GM19467 (cell line): Measurements from ENCODE around the gene SGIP1.

Source experiments
- ATAC-seq: cut with Tn5 transposase; IDR thresholded peaks from one replicate; pipeline ENCODE4 v1.9.1; 2021; ENCODE audit warnings: mild to moderate bottlenecking, moderate library complexity; ENCODE audit not compliant: unreplicated experiment

SGIP1 gene

DNA sequence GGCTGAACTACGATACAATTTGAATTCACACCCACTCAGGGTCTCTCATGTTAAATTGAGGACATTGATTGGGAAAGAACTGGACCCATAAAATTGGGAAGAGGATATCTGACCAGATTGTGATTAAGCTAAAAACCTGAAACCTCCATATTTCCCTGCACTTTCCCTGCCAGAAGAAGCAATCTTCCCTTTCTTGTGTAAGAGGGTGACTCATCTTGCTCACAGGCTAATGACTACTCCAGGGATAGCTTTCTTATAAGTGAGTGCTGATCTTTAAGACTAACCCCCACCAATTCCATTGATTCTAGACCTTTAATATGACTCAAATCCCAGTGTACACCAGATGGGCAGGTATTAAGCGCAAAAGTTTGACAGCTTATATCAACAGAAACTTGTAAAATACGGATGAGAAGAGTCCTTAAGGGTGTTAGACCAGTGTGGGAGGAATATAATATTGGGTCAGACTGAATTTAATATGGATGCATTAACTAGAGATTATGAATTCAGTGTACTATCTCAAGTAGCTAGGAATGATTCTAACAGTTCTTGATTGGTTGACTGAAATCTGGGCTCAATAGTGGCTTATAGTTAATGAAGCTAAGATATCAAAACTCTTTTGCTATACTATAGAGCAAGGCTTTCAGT is 12.1 kb upstream of the SGIP1 start:
- no peak for ATAC-seq

DNA sequence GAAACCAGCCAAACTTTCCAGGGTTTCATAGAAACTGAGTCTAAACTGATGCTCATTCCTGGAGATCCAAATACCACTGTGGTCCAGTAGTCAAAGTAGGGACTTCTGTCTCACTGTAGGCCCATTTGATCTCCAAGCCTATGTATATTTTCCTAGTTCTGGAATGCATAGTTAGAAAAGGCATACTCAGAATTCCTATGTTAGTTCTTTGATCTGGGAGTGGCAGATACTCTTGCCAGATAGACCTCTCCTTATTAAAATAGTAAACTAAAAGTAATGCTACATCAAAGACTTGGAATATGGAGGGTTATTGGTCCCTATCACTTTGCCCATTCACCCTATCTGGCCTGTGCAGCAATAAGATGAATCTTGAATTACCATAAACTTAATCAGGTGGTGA is 10.4 kb upstream of the SGIP1 start:
- ATAC-seq: no peak

DNA sequence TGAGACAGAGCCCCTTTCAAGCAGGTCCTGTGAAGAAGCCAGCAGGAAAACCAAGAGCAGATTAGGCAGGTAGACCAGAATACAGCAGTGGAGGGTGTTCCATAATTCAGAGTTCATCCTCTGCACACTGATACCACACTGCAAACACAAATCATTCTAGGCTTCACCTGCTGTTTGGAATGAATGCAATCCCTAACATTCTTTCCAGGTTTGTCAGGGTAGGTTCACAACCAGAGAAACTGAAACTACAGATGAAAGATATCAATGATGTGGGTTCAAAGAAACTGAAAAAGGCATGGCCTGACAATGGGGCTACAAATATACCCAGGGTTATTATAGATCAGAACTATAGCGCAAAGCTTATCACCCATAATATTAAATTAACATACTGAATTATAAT is 8.9 kb upstream of the SGIP1 start:
- ATAC-seq: no peak

DNA sequence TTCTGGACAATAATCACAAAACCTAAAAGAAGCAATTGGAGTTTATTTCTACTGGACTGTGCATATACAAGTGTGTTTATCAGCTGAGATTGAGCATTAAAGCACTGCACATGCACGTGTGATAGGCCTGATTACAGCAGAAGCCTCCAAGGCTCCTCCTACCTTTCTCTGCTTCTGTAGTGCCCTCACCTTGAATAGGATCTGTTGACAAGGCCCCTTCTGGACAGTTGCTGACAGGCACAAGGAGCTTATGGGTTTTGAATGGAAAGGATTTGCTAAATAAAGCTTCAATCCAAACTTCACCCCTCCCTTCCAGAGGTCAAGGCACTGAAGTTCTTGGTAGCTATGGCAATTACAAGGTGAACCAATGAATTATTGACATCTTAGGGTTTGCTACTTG is 7.9 kb upstream of the SGIP1 start:
- no peak for ATAC-seq

DNA sequence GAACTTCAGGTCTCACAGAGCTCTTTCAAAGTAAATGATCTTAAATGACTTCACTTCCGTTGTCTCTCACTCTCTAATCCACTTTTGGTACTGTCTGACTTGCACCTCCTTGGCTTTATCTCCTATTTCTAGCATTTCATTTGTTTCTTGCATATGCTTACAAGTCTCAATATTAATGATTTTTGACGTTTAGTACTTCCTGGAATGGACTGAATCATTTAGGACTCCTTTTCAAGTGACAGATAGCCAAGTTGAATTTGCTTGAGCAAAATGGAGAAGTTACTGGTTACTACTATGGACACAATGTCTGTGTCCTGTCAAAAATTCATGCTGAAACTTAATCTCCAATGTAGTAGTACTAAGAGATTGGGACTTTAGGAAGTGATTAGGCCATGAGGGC is 7.0 kb upstream of the SGIP1 start:
- no peak for ATAC-seq

DNA sequence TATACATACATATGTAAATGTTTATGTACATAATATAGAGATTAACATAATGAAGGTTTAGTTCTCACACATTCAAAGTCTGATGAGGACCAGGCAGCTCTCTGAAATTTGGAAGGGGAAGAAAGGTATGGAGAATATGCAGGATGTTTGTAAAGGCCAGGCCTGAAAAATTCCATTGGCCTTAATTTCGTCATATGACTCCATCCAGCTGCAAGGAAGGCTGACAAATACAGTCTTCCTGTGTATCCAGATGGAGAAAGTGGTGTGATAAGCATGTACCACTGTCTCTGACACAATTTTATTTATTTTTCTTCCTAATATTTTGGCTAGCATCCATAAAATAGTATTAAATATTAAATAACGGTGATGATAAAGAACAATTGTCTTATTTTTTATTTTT is 6.3 kb upstream of the SGIP1 start:
- ATAC-seq: no peak

DNA sequence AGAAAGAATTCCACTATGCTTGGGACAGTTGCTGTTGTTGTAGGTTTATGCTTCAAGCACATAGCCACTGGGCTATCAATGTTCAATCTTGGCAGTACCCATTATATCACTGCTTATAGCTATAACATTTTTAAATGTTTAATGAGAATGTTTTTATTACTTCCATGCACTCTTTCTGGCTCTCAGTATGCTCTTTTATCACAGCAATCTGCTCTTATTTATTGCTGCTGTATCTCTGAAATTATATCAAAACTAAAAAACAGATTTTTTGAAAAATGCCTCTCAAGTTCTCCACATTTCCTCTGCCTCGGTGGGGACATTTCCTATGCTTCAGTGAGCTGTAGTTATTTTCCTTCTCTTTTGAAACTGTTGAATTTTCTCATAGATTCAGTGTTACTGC is 5.4 kb upstream of the SGIP1 start:
- no peak for ATAC-seq

- ATAC-seq: no peak
Observed at GRCh38 chr1:66532214-66532613, 1.7 kb upstream of the SGIP1 start.

DNA sequence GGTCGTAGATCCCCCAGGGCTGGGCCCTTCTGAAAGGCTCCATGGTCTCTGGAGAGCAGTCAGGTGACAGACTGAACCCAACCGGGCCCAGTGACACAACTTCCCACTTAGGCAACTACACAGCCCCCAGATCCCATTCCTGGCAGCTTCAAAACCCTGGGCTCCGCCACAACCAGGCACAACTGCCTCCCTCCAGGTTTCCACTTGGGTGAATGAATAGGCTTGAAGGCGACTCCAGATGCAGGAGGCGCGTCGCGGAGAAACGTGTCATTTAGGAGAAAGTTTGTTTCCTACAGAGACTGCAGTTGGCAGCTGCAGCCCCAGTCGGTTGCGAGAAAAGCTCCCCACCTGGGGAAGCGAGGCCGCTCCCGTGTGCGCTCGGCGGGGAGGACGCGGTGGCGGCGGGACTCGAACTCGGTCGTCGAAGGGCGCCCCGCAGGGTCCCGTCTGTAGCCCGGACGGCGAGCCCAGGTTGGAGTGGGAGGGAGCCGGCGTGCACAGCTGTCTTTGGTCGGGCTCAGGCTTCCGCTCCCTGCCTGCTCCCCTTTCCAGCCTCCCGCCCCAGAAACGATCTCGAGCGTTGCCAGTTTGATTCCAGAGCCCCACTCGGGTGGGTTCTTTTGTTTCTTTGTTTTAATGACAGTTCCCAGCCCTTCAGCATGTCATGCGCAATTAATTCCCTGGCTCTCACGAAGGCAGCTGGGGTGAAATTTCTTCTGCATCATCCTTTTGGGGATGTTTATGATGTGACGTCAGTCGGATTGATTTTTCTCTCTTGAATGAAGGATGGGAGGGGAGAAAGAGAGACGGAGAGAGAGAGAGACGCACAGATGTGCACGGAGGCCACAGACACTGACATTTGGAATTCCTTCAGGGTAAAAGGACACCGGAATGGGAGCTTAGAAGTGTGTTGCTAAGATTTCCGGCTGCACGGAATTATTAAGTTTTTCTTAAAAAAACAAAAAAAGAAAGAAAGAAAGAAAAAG is 862 bp upstream of the SGIP1 start:
- ATAC-seq: no peak

- ATAC-seq: no peak
Observed at GRCh38 chr1:66535061-66535460, 1.1 kb downstream of the SGIP1 start.

DNA sequence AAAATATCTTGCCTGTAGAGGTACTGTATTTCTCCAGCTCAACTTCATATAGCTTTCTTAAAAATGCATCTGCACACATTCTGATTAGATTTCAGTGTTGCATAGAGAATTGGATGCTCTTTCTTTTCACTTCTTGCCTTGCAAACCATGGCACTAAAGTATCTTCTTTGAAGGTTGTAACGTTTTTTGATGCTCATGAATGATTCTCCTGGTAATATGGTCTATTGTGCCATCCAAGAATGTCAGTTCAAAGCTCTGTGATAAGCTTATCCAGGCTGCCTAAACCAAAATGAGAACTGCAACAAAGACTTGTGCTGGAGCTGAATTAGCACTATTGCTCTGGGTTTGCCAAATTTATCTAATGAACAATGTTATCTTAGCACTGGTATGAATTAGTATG is 1.9 kb downstream of the SGIP1 start:
- no peak for ATAC-seq

- no peak for ATAC-seq
Observed at GRCh38 chr1:66537718-66538117, 3.8 kb downstream of the SGIP1 start.

DNA sequence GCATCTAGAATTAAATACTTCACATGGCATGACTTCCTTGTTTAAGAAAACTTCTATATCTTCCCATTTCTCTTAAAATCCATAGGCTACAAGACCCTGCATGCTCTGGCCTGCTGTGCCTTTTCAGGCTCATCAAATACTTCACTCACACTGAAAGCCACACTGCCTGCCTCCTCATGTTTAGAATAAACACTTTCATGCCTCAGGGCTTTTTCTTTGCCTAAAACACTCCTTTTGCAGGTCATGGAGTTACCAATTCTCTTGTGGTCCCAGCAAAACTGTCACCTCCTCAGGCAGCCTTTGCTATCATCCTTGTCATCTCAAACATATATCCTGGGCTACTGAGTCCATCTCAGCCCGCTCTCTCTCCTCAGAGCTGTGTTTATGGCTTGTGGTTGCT is 5.5 kb downstream of the SGIP1 start:
- ATAC-seq: no peak

GRCh38 chr1:66540434-66541032 is 6.6 kb downstream of the SGIP1 start:
- no peak for ATAC-seq

- no peak for ATAC-seq
Observed at GRCh38 chr1:66542314-66542713, 8.4 kb downstream of the SGIP1 start.

GRCh38 chr1:66542811-66543767 is 9.1 kb downstream of the SGIP1 start:
- ATAC-seq: no peak

DNA sequence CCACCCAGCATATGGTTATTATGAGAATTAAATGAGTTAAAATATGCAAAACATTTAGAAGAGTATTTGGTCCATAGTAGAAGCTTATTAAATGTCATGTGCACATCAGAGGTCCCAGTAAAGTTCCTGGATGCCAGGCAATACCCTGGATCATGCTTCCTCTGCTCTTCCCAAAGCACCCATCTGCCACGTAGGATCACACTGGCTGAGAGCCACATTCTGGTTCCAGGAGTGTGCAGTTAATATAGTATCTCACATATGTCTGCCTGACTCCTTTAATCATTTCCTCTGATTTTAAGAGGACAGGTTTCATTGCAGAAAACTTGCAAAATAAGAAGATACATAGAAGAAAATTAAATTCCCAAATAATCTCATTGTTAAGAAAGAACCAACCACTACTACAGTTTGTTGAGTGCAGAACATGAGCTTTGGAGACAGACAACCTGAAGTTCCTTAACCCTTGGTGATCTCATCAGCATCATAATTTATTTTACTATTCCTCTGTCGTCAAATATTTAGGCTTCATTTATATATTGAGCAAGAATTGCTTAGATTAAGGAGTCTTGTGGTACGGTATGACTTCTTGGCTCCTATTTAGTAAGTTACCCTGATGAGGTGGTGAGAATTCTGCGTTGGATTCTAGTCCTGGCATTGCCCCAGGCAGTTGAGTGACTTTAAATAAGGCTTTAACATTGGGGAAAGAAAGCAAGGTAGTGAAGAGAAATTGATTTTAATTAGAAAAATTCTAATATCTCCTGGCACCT is 12.3 kb downstream of the SGIP1 start:
- ATAC-seq: no peak

GRCh38 chr1:66549017-66549416 is 15.1 kb downstream of the SGIP1 start:
- no peak for ATAC-seq

GRCh38 chr1:66550243-66550642 is 16.3 kb downstream of the SGIP1 start:
- no peak for ATAC-seq

GRCh38 chr1:66552287-66552686 is 18.3 kb downstream of the SGIP1 start:
- ATAC-seq: no peak
